Measurements from ENCODE around the gene GPATCH8. TPM values are rescaled to one million over a fixed set of nuclear protein-coding genes. Genes with fewer than 3 reads are reported as not detected.
A peak's percentile ranks its signal among the peaks of the same experiment; 100 is the strongest.
"Not testable (repeated sequence)": the region's sequence is repeated elsewhere in the genome, so short reads cannot be mapped to it uniquely, and the experiment has no call there.

The GPATCH8 gene
- total RNA-seq, 1 donor from 2014 or later = 49.6 TPM

- H3K27me3 Mint-ChIP-seq (ENCODE audit: low read depth) = no peaks in the 10 kb centered on the region
Measured at GRCh38 chr17:44397479-44398440, 105.4 kb downstream of the GPATCH8 start.

DNA sequence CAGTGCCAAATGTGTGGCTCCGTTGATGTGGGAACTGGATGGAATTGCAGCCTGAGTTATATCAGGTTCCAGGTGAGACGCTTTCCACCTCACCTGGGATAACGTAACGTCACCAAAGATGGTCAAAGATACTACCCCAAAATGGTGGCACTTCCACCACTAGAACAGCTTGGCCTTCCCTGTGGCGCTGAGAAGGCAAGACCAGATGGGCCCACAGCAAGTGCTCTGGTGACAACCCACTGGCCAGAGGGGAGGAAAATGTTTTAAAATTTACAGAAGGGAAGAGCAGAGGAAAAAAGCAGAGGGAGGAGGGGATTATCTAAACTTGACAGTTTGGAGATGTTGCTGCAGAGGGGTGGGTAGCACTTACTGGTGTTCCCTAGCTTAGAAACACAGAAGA is 106.3 kb downstream of the GPATCH8 start:
- H3K4me3 Mint-ChIP-seq (ENCODE audit: low read depth) = no peak overlapping the region
- no peak for DNase-seq (ENCODE audit: low spot score)
- no peaks in the 10 kb centered on the region for H3K27me3 Mint-ChIP-seq (ENCODE audit: low read depth)
- H3K27ac Mint-ChIP-seq = no peak overlapping the region
- H3K9me3 Mint-ChIP-seq = no peaks in the 10 kb centered on the region
- intact Hi-C loops (cut with micrococcal nuclease) = no loop called here
- peaks cover 48% of the 10 kb centered on the region for H3K36me3 Mint-ChIP-seq (ENCODE audit: low read depth)
- H3K4me1 Mint-ChIP-seq (ENCODE audit: low read depth) = peaks cover 7% of the 10 kb centered on the region

More at GRCh38 chr17:44397479-44398440, 105.4 kb downstream of the GPATCH8 start:
- no peak overlapping the region for H3K4me3 Mint-ChIP-seq (ENCODE audit: low read depth)
- no peak overlapping the region for H3K27ac Mint-ChIP-seq
- no peaks in the 10 kb centered on the region for H3K9me3 Mint-ChIP-seq
- intact Hi-C loops (cut with micrococcal nuclease) = no loop called here
- peaks cover 13% of the 10 kb centered on the region for H3K4me1 Mint-ChIP-seq (ENCODE audit: low read depth)
- DNase-seq (ENCODE audit: low spot score) = no peak
- peaks cover 53% of the 10 kb centered on the region for H3K36me3 Mint-ChIP-seq (ENCODE audit: low read depth)

DNA sequence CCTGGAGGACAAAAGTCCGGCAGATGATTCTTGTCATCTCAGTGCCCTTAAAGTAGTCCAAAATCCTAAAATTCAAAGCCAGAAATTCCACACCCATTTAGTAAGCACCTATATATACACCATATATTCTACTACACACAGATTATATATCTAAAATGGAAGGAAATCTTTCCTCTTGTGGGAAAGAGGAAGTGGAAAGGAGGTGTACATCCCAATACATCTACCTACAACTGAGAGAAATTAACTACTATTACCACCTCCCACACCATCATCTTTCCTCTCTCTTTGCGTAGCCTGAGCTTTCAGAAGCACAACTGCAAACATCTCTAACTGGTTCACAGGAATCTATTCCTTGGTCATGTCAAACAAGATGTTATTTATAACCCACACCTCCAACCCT is 108.4 kb downstream of the GPATCH8 start:
- H3K4me1 Mint-ChIP-seq (ENCODE audit: low read depth) = peaks cover 9% of the 10 kb centered on the region
- H3K9me3 Mint-ChIP-seq = no peaks in the 10 kb centered on the region
- intact Hi-C loops (cut with micrococcal nuclease) = no loop called here
- H3K27me3 Mint-ChIP-seq (ENCODE audit: low read depth) = no peaks in the 10 kb centered on the region
- no peak overlapping the region for H3K27ac Mint-ChIP-seq
- H3K36me3 Mint-ChIP-seq (ENCODE audit: low read depth) = peaks cover 32% of the 10 kb centered on the region
- DNase-seq (ENCODE audit: low spot score) = no peak
- H3K4me3 Mint-ChIP-seq (ENCODE audit: low read depth) = no peak overlapping the region

DNA sequence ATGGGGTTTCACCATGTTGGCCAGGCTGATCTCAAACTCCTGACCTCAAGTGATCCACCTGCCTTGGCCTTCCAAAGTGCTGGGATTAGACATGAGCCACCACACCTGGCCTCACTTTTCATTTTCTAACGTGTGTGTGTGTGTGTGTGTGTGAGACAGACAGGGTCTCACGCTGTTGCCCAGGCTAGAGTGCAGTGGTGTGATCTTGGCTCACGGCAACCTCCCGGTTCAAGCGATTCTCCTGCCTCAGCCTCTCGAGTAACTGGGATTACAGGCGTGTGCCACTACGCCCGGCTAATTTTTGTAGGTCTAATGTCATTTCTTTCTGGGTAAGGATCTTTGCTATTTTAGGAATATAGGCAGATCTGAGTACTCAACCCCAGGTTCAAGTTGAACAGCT is 109.1 kb downstream of the GPATCH8 start:
- peaks cover 27% of the 10 kb centered on the region for H3K36me3 Mint-ChIP-seq (ENCODE audit: low read depth)
- H3K4me3 Mint-ChIP-seq (ENCODE audit: low read depth); H3K9me3 Mint-ChIP-seq; H3K27ac Mint-ChIP-seq; intact Hi-C loops (cut with micrococcal nuclease); DNase-seq (ENCODE audit: low spot score); H3K27me3 Mint-ChIP-seq (ENCODE audit: low read depth): not testable (repeated sequence)
- H3K4me1 Mint-ChIP-seq (ENCODE audit: low read depth) = peaks cover 14% of the 10 kb centered on the region

DNA sequence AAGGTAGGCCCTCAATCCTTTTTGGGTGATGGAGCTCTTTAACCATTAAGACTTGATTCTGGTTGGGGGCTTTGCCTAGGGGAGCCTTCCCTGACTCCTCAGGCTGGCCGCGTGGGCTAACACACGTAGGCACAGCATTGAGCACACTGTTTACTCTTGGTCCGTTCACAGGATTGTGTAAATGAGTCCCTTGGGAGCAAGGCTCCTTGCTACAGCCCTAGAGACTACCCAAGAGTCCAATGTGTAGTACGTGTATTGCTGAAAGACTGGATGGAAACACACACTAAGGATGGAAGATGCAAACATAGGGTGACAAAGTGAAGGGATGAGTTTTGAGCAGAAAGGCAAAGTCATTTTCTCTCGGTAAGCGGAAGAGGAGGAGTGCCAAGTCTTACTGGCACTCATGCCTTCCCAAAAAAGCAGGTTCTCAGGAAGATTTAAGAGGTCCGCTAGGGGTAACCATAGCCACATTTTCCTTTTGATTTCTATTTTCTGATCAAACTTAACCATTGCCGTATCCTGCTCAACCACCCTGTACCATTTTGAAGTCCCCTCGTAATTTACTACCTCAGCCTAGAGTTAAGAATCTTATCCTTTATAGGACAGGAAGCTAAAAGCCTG is 112.8 kb downstream of the GPATCH8 start:
- Mint-ChIP-seq H3K4me3 (ENCODE audit: low read depth) (no peak overlapping the region), H3K36me3 (ENCODE audit: low read depth) (no peaks in the 10 kb centered on the region), H3K27me3 (ENCODE audit: low read depth) (peaks cover 2% of the 10 kb centered on the region), H3K9me3 (no peaks in the 10 kb centered on the region), H3K27ac (no peak overlapping the region), H3K4me1 (ENCODE audit: low read depth) (peaks cover 16% of the 10 kb centered on the region)
- no peak for DNase-seq (ENCODE audit: low spot score)
- intact Hi-C loops (cut with micrococcal nuclease) = no loop called here

- peaks cover 18% of the 10 kb centered on the region for H3K4me1 Mint-ChIP-seq (ENCODE audit: low read depth)
- H3K9me3 Mint-ChIP-seq = no peaks in the 10 kb centered on the region
- H3K4me3 Mint-ChIP-seq (ENCODE audit: low read depth) = no peak overlapping the region
- intact Hi-C loops (cut with micrococcal nuclease) = no loop called here
- H3K27ac Mint-ChIP-seq = no peak overlapping the region
- H3K27me3 Mint-ChIP-seq (ENCODE audit: low read depth) = peaks cover 4% of the 10 kb centered on the region
- no peak for DNase-seq (ENCODE audit: low spot score)
- H3K36me3 Mint-ChIP-seq (ENCODE audit: low read depth) = no peaks in the 10 kb centered on the region
Measured at GRCh38 chr17:44389723-44390202, 113.4 kb downstream of the GPATCH8 start.

GRCh38 chr17:44389281-44389680 is 113.9 kb downstream of the GPATCH8 start, which contains the start of gene ITGA2B:
ITGA2B (minus strand) TSS chr17:44389649; CDS start chr17:44389473, 176 bp downstream.
- Mint-ChIP-seq H3K27ac (no peak within 1 kb of the TSS), H3K27me3 (ENCODE audit: low read depth) (peaks cover 7% of the 10 kb centered on the region), H3K4me3 (ENCODE audit: low read depth) (no peak within 1 kb of the TSS), H3K4me1 (ENCODE audit: low read depth) (peaks cover 18% of the 10 kb centered on the region), H3K36me3 (ENCODE audit: low read depth) (no peaks in the 10 kb centered on the region), H3K9me3 (no peaks in the 10 kb centered on the region)
- intact Hi-C loops (cut with micrococcal nuclease) = no loop called here
- no peak for DNase-seq (ENCODE audit: low spot score)

DNA sequence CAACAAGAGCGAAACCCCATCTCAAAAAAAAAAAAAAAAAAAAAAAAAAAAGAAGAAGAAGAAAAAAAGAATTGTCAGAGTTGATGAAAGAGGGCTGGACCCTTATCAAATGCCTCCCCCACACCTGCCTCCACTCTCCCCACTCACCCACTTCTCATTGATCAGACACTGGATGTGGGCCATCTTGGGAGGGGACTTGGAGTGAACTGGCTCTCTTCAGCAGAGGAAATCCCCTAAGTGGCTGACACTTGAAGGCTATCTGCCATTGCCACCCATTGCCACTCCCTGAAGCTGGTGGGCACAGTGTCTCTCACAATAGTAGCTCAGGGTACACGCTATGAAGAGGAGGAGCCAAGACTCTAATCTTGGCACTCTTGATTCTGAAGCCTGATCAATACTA is 115.4 kb downstream of the GPATCH8 start:
- Mint-ChIP-seq H3K9me3 (no peaks in the 10 kb centered on the region), H3K4me3 (ENCODE audit: low read depth) (no peak overlapping the region), H3K36me3 (ENCODE audit: low read depth) (no peaks in the 10 kb centered on the region), H3K27ac (no peak overlapping the region), H3K4me1 (ENCODE audit: low read depth) (peaks cover 11% of the 10 kb centered on the region), H3K27me3 (ENCODE audit: low read depth) (peaks cover 14% of the 10 kb centered on the region)
- intact Hi-C loops (cut with micrococcal nuclease) = no loop called here
- DNase-seq (ENCODE audit: low spot score) = no peak

- H3K36me3 Mint-ChIP-seq (ENCODE audit: low read depth) = no peaks in the 10 kb centered on the region
- DNase-seq (ENCODE audit: low spot score) = no peak
- H3K9me3 Mint-ChIP-seq = no peaks in the 10 kb centered on the region
- peaks cover 11% of the 10 kb centered on the region for H3K4me1 Mint-ChIP-seq (ENCODE audit: low read depth)
- H3K27me3 Mint-ChIP-seq (ENCODE audit: low read depth) = peaks cover 22% of the 10 kb centered on the region
- H3K27ac Mint-ChIP-seq = peak overlapping the region; percentile 35
- peak overlapping the region; percentile 70 for H3K4me3 Mint-ChIP-seq (ENCODE audit: low read depth)
- intact Hi-C loops (cut with micrococcal nuclease) = no loop called here
Measured at GRCh38 chr17:44386182-44386525, 117.1 kb downstream of the GPATCH8 start.

DNA sequence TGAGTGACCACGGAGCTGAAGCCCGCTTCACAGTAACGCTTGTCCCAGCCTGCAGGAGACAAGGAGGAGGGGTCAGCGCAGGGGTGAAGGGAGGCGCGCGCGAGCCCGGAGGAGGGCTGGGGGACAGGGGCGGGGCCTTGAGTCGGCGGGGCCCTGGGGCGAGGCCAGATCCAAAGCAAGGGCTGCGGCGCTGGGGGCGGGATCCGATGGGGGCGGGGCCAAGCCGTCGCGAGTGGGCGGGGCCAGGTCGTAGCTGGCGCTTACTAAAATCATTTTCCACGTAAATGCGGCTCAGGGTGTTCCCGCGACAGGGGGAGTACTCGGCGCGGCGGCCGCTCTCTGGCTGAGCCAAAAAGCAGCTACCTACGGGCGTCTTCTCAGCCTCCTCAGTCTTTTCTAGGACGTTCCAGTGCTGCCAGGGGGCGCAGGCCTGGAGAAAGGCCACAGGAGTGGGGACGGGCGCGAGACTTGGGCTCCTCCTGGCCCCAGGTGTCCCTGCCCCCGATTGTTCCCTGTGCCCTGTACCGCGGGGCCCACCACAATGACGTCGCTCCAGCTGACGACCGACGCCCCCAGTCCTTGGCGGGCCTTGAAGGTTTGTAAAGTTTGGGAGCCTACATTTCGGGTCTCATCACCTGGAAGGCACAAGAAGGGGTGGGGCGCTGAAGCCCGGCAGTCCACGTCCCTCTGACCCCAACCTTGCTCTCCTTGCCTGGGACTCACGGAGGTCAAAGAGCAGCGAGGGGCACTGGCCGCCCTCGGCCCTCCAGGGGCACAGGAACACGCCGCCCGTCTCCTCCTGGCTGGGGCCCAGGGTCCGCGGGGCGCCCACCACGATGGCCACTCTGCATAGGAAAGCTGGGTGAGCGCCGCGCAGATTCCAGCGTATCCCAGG is 117.7 kb downstream of the GPATCH8 start:
- peaks cover 11% of the 10 kb centered on the region for H3K4me1 Mint-ChIP-seq (ENCODE audit: low read depth)
- peaks cover 22% of the 10 kb centered on the region for H3K27me3 Mint-ChIP-seq (ENCODE audit: low read depth)
- H3K27ac Mint-ChIP-seq = no peak overlapping the region
- H3K36me3 Mint-ChIP-seq (ENCODE audit: low read depth) = no peaks in the 10 kb centered on the region
- peak overlapping the region; percentile 70 for H3K4me3 Mint-ChIP-seq (ENCODE audit: low read depth)
- no peaks in the 10 kb centered on the region for H3K9me3 Mint-ChIP-seq
- DNase-seq (ENCODE audit: low spot score) = peak; percentile 82
- intact Hi-C loops (cut with micrococcal nuclease) = no loop called here

DNA sequence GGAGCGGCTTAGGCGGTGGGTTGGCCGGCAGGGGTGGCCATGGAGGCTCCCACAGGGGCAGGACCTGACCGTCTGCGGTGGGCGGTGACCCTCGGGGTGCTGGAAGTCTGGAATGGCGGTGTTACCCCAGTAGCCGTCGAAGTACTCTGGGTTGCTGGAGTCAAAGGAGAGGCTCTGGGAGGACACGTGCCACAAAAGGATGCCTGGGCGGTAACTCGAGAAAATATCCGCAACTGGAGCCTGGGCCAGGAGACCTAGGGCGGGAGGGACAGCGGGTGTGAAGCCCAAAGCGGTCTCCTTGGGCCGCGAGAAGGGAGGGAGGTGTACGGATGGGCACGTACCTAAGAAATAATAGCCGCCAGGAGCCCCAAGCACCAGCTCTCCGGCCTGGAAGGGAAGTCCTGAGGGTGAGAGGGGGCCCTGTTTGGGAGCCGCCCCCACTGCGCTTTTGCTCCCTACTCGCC is 118.4 kb downstream of the GPATCH8 start:
- intact Hi-C loops (cut with micrococcal nuclease) = no loop called here
- peak overlapping the region; percentile 69 for H3K4me3 Mint-ChIP-seq (ENCODE audit: low read depth)
- H3K4me1 Mint-ChIP-seq (ENCODE audit: low read depth) = peaks cover 9% of the 10 kb centered on the region
- H3K36me3 Mint-ChIP-seq (ENCODE audit: low read depth) = no peaks in the 10 kb centered on the region
- peaks cover 22% of the 10 kb centered on the region for H3K27me3 Mint-ChIP-seq (ENCODE audit: low read depth)
- H3K27ac Mint-ChIP-seq = no peak overlapping the region
- no peak for DNase-seq (ENCODE audit: low spot score)
- no peaks in the 10 kb centered on the region for H3K9me3 Mint-ChIP-seq

GRCh38 chr17:44384281-44384822 is 118.9 kb downstream of the GPATCH8 start:
- Mint-ChIP-seq H3K4me1 (ENCODE audit: low read depth) (peaks cover 4% of the 10 kb centered on the region), H3K4me3 (ENCODE audit: low read depth) (peak overlapping the region; percentile 60), H3K36me3 (ENCODE audit: low read depth) (no peaks in the 10 kb centered on the region), H3K27ac (no peak overlapping the region), H3K27me3 (ENCODE audit: low read depth) (peaks cover 22% of the 10 kb centered on the region), H3K9me3 (no peaks in the 10 kb centered on the region)
- intact Hi-C loops (cut with micrococcal nuclease) = no loop called here
- DNase-seq (ENCODE audit: low spot score) = no peak
